HG02610 (cell line): ENCODE data around the gene NACC2.
"Not testable (repeated sequence)": the region's sequence is repeated elsewhere in the genome, so short reads cannot be mapped to it uniquely, and the experiment has no call there.

Experiments
- ATAC-seq: cut with Tn5 transposase; IDR thresholded peaks from one replicate; pipeline ENCODE4 v1.9.1; 2021; ENCODE audit warnings: mild to moderate bottlenecking, moderate library complexity; ENCODE audit not compliant: unreplicated experiment

Gene NACC2

DNA sequence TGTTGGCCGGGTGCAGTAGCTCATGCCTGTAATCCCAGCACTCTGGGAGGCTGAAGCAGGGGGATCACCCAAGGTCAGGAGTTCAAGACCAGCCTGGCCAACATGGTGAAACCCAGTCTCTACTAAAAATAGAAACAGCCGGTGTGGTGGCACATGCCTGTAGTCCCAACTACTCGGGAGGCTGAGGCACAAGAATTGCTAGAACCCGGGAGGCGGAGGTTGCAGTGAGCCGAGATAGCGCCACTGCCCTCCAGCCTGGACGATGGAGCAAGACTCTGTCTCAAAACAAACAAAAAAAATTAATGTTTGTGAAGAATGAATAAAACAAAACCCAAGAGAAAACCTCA, 68.2 kb downstream of the NACC2 start:
- not testable (repeated sequence) for ATAC-seq

DNA sequence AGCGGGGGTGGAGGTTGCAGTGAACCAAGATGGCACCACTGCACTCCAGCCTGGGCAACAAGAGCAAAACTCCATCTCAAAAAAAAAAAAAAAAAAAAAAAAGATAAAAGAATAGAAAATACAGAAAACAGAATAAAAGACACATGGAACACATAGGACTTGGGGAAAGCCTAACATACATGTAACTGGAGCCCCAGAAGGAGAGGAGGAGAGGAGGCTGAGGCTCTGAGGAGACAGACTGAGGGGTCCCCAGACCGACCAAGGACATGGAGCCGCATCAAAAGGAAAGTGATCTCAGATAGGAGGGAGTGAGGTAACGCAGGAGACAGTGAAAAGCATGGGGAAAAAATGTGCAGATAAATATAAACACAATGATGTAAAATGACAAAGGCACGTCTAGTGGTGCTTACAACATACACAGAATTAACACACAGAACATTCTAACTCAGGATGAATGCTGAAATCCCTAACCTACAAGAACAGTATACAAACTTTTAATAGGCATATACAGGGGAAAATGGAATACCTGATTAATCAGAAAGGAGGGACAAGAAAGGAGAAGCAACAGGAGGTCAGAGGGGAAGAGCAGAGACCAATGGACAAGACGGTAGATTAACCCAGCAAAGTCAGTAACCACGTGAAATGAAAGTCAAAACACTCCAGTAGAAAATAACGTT, 68.7 kb downstream of the NACC2 start:
- no peak for ATAC-seq

DNA sequence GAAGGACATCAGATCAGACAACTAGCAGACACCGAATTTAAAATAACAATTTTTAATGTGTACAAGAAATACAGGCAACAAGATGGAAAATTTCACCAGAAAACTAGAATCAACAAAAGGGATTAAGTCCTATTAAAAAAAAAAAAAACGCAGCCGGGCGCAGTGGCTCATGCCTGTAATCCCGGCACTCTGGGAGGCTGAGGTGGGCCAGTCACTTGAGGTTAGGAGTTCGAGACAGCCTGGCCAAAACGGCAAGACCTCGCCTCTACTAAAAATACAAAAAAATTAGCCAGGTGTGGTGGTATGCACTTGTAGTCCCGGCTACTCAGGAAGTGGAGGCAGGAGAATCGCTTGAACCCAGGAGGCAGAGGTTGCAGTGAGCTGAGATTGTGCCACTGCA, 69.6 kb downstream of the NACC2 start:
- no peak for ATAC-seq

DNA sequence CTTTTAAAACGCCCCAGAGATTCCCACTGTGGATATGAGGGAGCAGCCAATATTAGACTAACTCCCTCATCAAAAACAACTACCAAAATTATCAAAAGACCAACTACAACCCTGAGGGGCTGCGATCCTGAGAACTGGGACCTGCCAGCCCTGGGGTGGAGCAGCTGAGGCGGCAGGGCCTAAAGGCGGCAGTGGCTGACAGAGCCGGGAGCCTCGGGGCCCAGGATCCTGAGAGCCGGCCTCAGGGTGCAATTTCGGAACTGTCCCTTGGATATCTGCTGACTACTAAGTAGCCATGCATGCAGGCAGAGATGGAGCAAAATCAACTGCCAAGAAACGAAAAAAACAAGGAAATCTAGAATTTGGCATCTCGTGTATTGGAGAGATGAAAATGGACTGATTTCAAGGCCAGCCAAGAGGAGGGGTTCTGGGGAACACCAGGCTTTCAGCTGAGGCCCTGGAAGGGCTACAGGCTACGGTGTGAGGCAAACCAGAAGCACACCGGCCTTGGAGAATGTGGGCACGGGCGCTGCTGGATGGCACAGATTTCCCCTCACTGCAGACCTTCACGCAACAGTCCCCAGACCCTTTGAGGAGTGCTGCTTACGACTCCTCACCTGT, 70.3 kb downstream of the NACC2 start:
- ATAC-seq, result no peak

DNA sequence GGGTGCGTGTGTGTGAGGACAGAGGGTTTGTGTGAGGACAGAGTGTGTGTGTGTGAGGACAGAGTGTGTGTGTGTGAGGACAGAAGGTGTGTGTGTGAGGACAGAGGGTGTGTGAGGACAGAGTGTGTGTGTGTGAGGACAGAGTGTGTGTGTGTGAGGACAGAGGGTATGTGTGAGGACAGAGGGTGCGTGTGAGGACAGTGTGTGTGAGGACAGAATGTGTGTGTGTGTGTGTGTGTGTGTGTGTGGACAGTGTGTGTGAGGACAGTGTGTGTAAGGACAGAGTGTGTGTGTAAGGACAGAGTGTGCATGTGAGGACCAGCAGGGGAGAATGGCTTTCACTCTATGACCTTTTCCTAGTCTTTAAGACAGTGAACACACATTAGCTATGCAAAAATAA, 70.8 kb downstream of the NACC2 start:
- no peak for ATAC-seq

DNA sequence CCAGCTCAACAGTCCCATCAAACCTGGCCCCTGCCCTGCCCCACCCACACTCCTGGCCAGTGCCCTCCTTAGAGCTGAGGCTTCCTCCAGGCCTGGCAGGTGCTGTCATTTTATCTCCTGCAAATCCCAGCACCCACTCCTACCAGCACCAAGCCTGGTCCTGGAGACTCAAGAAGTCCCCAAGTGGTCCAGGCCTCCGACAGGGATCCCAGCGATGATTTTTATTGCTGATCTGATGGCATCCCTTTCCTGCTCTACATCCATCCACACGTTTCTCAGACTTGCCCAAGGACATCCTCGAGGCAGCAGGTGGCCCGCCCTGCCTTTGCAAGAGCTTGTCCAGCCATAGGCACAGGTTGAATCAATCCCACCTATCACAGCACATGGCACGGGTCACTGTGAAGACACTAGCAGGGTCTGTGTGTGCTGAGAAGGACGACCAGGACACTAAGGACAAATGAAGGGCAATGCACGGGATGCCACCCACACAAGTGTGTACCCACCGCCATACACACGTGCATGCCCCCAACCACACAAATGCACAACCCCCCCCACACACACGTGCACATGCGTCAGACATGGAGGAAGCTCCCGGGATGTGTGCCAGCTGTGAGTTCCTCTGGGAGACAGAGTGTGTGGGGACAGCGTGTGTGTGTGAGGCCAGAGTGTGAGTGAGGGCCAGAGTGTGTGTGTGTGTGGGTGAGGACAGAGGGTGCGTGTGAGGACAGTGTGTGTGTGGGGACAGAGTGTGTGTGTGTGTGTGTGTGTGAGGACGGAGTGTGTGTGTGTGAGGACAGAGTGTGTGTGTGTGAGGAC, 71.5 kb downstream of the NACC2 start:
- ATAC-seq, result no peak

DNA sequence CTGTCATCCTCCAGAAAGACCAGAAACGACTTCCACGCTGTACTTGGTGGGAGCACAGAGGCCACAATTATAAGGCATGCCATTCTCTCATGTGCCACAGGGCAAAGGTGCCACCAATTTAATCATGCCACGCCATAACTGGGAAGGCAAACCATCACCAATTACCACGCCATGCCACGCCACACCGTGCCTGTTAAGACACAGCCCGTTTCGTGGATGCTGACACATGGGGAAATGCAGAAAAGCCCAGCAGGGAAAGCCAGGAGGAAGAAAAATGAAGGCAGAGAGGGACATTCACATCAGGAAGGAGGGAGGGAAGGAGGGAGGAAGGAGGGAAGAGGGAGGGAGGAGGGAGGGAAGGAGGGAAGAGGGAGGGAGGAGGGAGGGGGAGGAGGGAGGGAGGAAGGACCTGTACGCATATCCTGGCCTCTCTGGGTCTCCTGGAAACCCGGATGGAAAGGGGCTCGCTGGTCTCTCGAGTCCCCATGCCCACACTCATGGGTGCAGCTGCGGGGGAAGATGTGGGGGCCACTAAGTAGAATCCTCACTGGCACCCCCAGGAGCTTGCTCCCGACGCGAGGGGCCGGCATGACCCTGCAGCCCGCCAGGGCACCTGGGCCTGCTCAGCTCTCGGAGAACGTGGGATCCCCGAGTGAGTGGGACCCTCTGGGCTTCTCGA, 72.2 kb downstream of the NACC2 start:
- ATAC-seq, result no peak

DNA sequence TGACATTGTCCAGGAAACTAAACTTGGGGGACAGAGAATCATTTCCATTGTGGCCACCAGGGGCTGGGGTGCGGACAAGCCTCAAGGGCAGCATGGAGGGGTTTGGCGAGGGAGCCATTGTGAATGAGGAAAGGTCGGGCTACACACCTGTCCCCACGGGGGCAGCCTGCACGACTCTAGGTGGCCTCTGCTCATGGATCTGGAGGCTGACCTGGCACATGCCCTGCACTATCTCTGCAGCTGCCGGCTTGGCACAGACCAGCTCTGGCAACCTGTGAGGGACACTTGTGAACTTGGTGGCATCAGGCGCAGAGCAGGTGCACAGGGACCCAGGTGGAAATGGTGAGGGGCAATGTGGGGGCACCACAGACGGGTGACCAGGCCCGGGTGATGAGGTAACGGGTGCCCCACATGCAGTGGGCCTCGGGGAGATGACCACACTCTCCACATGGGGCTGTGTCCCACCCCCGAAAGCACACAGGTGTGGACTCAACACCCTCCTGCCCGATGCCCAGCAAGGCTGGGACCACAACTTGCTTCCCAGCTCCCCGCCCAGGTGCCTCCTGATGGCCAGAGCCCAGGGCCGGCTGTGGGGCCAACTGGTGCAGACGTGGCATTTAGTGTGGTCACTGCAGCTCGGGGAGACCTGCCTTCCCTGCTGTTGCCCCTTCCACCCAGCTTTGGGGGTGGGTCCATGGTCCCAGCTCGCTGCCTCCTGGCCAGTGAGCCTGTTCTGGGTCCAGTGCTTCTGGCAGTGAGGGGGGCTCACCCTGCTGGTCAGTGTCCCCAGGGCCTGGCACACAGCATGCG, 73.0 kb downstream of the NACC2 start:
- ATAC-seq, result no peak

DNA sequence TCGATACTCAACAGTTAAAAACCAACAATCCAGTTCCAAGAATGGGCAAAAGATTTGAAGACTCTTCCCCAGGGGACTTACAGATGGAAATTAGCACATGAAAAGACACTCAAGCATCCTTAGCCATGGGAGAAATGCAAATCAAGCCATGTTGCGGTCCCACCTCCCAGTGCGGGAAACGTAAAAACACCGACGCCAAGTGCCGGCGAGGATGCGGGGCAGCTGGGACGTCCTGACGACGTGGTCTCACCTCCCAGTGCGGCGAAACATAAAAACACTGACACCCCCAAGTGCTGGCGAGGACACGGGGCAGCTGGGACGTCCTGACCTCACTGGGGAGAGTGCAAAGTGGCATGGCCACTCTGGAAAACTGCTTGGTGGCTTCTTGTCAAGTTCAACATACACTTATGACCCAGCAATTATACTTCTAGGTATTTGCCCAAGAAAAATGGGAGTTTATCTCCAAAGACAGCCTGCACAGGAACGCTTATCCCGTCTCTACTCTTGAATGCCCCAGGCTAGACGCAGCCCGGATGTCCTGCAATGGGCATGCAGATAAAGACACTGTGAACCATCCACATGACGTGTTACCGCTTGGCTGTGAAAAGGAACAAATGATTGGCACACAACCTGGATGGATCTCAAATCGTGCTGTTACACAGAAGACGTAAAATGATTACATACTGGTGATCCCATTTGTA, 73.8 kb downstream of the NACC2 start:
- ATAC-seq, result no peak

DNA sequence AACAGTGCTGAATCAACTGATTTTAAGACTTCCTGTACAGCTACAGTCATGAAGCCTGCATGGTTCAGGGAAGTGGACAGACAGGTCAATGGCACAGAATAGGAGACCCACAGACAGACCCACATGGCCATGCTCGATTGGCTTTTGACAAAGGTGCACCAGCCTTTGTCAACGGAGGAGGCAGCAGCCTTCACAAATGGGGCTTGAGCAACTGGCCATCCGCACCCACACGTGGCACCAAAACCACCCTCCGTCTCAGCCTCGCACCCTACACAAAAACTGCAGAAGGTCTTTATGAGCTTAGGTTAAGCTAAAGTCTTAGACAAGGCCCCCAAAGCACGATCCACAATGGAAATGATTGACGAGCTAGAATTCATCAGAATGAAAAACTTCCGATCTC, 74.4 kb downstream of the NACC2 start:
- no peak for ATAC-seq

DNA sequence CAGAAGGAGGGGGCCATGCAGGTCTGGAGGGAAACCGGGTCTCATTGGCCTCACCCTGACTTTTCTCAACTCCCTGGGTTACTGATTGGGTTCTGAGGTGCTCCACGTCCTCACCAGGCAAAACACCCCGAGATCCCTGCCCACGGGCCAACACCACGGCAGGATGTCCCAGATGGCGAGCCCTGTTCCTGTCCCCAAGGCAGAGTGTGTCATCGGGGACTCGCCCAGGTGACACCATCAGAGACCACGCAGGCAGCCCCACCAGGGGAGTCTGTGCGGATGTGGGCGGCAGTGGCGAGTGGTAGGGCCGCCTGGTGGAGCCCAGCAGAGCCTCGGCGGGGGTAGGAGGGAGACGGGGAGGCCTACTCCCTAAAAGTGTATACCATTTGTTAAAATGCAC, 74.9 kb downstream of the NACC2 start:
- no peak for ATAC-seq

DNA sequence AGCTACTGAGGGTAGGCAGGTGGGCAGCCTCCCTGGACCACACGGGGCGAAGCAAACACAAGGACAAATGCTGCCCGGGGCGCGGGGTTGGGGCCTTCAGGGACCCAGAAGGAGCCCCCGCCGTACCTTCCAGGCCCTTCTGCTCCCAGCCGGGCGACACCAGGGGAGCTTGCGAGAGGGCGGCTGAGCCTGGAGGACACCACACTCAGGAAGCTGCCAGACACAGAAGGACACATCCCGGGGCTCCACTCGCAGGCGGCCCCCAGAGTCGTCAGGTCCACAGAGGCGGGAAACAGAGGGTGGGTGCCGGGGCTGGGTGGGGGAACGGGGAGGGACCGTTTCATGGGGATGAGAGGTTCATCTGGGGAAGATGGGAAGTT, 75.4 kb downstream of the NACC2 start:
- no peak for ATAC-seq

DNA sequence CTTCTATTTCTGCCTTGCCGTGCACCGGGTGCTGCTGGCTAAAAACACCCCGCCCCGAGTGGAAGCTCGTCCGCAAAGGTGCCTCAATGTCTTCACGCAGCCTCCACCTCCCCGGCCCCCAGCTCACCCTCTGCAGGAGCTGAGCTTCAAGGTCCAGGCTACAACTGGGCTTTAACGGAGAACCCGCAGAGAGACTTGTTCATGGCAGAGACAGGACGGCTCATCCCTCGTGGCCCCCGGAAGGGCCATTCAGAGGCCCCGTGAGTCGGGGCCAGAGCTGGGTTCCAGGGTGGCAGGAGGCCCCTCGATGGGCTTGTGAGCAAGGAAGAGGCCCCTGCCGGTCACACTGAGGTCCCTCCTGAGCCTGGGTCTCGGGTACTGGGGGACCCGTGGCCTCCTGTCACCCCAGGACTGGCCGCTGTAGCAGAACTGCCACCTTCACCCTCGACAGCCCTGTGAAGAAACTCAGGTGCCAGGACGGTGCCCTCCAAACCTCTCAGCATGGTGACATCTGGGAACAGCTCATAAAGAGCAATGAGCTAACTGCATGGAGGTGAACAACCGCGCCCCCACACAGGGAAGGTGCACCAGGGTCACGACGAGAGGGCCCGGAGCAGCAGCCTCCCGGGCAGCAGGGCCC, 75.9 kb downstream of the NACC2 start:
- no peak for ATAC-seq

DNA sequence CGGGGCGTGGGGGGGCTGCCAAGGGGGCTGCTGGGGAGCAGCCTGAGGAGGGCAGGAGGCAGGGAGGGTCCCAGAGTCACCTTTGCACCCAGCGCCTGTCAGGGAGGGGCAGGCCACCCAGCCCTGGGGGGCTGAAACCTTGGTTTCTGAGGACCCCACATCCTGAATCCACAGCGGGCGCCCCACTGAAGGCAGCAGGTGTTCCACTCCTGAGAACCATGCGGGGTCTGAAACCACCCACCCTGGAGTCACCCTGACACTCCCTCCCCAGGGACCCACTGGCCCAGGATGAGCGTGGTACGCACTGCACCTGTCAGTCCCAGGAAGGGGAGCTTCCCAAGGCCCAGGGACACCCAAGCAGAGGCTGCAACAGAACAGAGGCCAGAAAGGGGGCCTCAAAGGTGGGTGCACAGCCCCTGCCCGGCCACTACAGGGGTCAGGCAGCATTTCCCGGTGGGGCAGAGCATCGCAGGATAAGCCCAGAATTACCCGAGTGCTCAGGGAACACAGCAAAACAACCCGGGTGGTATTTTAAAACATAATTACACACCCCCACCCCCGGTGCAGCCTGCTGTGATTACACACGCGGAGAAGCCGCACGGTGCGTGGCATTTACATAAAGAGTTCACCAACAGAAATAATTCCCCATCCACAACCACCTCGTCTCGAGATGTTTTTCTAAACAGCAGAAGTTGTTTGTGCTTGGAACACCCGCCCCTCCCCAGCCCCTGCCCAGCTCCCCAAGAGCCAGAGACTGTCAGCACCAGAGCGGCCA, 76.6 kb downstream of the NACC2 start:
- ATAC-seq, result no peak

DNA sequence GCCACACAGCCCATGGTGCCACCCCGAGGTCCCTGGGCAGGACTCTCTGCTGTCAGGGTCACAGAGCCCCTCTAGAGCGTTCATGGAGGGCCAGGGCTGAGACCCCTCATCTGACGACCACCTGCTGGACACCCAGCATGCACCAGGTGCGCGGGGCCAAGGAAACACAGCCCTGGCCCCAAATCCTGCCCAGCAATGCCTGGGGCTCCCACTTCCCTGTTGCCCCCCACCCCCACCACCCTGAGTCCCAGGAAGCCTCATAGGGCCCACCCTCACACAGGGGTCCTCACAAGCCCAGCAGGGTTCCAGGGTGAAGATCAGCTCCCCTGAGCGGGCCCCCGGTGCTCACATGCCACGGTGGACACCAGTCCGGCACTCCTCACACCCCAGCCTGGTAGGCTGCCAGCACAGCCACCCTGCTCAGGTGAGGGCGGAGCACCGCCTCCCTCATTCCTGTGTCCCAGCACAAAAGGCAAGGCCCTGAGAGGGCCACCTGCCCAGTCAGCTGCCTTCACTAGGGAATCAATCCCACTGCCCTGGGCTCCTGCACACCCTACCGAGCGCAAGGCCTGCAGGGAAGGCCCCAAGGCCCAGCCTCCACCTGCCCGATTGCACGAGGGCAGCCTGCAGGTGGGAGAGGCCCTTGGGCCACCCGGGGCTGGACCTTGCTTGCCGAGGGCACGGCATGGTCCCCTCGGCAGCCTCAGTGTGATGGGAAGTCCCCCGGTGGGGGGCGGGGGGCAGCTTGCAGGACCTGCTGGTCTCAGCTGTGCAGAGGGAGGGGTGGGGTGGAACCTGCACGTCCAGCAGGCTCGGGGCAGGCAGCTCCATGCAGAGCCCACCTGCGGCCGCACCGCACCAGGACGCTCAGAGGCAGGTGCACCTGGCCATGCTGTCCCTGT, 77.5 kb downstream of the NACC2 start:
- no peak for ATAC-seq

DNA sequence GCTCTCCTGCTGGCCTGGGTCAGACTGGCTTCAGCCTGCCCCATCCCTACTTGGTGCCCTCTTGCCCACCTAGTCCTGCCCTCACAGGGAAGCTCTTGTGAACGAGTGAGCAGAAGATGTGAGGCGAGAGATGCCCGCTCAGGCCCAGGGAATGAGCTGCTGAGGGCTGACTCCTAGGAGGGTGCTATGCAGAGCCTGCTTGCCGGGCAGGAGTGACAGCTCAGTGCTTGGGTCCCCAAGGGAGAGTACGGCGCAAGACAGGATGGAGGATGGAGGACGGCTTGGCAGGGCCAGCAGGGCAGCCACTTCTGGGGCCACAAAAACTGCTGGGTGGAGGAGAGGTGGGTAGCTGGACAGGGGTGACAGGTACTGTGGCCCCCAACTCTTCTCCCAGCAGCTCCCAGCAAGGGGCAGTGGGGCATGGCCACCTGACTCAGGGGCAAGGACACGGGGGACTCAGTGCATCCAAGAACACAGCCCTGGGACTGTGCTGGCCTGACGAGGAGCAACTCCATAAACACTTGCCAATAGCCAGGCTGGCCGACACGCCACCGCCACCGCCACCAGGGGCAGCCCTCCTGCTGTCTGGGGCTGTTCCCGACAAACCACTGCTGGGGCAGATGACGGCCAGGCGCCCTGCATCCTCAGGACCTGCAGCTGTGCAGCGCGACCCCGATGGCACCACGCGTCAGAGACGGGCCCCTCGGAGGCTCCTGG, 78.4 kb downstream of the NACC2 start:
- no peak for ATAC-seq
